Trophoblast cell (in vitro differentiated cells and primary cell): ENCODE measurements around the gene TMC2.
A peak's percentile ranks its signal among the peaks of the same experiment; 100 is the strongest.
"Not testable (repeated sequence)": the region's sequence is repeated elsewhere in the genome, so short reads cannot be mapped to it uniquely, and the experiment has no call there.

Source experiments
- DNase-seq, 2 donors: peaks; one replicate each; pipeline ENCODE4 v3.0.0-alpha.2; 2016
- H2AFZ ChIP-seq: 2 replicates; pipeline ENCODE4 v1.6.1; 2013; ENCODE audit warnings: low read length, moderate library complexity, mild to moderate bottlenecking; ENCODE audit not compliant: insufficient read depth, poor library complexity
- H2AK5ac ChIP-seq: 2 replicates; pipeline ENCODE4 v1.6.1; 2013; ENCODE audit warnings: mild to moderate bottlenecking, low read length
- H2BK120ac ChIP-seq: 2 replicates; pipeline ENCODE4 v1.6.1; 2013; ENCODE audit warnings: low read length, mild to moderate bottlenecking, moderate library complexity; ENCODE audit not compliant: insufficient read depth, poor library complexity
- H2BK12ac ChIP-seq: 2 replicates; pipeline ENCODE4 v1.6.1; 2013; ENCODE audit warnings: mild to moderate bottlenecking, low read length, moderate library complexity
- H2BK5ac ChIP-seq: 2 replicates; pipeline ENCODE4 v1.6.1; 2013; ENCODE audit warnings: low read length, low read depth, moderate library complexity, mild to moderate bottlenecking; ENCODE audit not compliant: poor library complexity
- H3K14ac ChIP-seq: 2 replicates; pipeline ENCODE4 v1.6.1; 2013; ENCODE audit warnings: mild to moderate bottlenecking, low read length
- H3K18ac ChIP-seq: 2 replicates; pipeline ENCODE4 v1.6.1; 2013; ENCODE audit warnings: mild to moderate bottlenecking, low read length
- H3K23ac ChIP-seq: 2 replicates; pipeline ENCODE4 v1.6.1; 2013; ENCODE audit warnings: low read length
- H3K27ac ChIP-seq: 2 replicates; pipeline ENCODE4 v1.5.1; 2013; ENCODE audit warnings: low read depth, mild to moderate bottlenecking, inconsistent platforms, low read length, moderate library complexity
- H3K27me3 ChIP-seq: 2 replicates; pipeline ENCODE4 v1.6.1; 2013; ENCODE audit warnings: inconsistent platforms, mild to moderate bottlenecking, low read length, moderate library complexity; ENCODE audit not compliant: insufficient read depth
- H3K36me3 ChIP-seq, 2 experiments: 1 replicate in 1 of 2; 2 replicates in 1 of 2; pipeline ENCODE4 v1.6.1; 2013; ENCODE audit warnings: low read length in 2 of 2, mild to moderate bottlenecking in 2 of 2, moderate library complexity in 1 of 2; ENCODE audit not compliant: insufficient read depth in 2 of 2, control insufficient read depth in 1 of 2
- H3K4ac ChIP-seq: 2 replicates; pipeline ENCODE4 v1.6.1; 2013; ENCODE audit warnings: low read depth, mild to moderate bottlenecking, low read length, moderate library complexity
- H3K4me1 ChIP-seq, 2 experiments: 1 replicate in 1 of 2; 2 replicates in 1 of 2; pipeline ENCODE4 v1.6.1; 2013; ENCODE audit warnings: low read length in 2 of 2, mild to moderate bottlenecking in 2 of 2, moderate library complexity in 1 of 2; ENCODE audit not compliant: insufficient read depth in 2 of 2, control insufficient read depth in 1 of 2
- H3K4me2 ChIP-seq: 2 replicates; pipeline ENCODE4 v1.6.1; 2013; ENCODE audit warnings: inconsistent platforms, mild to moderate bottlenecking, low read length, moderate library complexity
- H3K4me3 ChIP-seq: 2 replicates; pipeline ENCODE4 v1.5.1; 2013; ENCODE audit warnings: mild to moderate bottlenecking, low read depth, low read length, inconsistent platforms
- H3K79me1 ChIP-seq: one replicate; pipeline ENCODE4 v1.6.1; 2013; ENCODE audit warnings: low read length
- H3K79me2 ChIP-seq: 2 replicates; pipeline ENCODE4 v1.6.1; 2013; ENCODE audit warnings: low read length, mild to moderate bottlenecking; ENCODE audit not compliant: control insufficient read depth, insufficient read depth, poor library complexity
- H3K9ac ChIP-seq: 2 replicates; pipeline ENCODE4 v1.6.1; 2013; ENCODE audit warnings: mild to moderate bottlenecking, low read length
- H3K9me3 ChIP-seq: 2 replicates; pipeline ENCODE4 v1.6.1; 2013; ENCODE audit warnings: low read depth, mild to moderate bottlenecking, control low read depth, inconsistent platforms, low read length; ENCODE audit not compliant: insufficient read depth
- H4K12ac ChIP-seq: 2 replicates; pipeline ENCODE4 v1.6.1; 2013; ENCODE audit warnings: low read depth, mild to moderate bottlenecking, low read length, moderate library complexity
- H4K8ac ChIP-seq: 2 replicates; pipeline ENCODE4 v1.6.1; 2013; ENCODE audit warnings: low read depth, mild to moderate bottlenecking, low read length, moderate library complexity
- H4K91ac ChIP-seq: one replicate; pipeline ENCODE4 v1.6.1; 2013; ENCODE audit warnings: low read depth, mild to moderate bottlenecking, low read length, moderate library complexity
- WGBS: extraction: QIAGEN DNeasy Blood & Tissue Kit; methylation state at CpG from one replicate; pipeline ENCODE4 v1.1.7; 2013; ENCODE audit warnings: missing lambda C conversion rate; ENCODE audit not compliant: insufficient read length, insufficient coverage; ENCODE audit errors: extremely low coverage; 5-methylcytosine and 5-hydroxymethylcytosine counted together

Gene TMC2

DNA sequence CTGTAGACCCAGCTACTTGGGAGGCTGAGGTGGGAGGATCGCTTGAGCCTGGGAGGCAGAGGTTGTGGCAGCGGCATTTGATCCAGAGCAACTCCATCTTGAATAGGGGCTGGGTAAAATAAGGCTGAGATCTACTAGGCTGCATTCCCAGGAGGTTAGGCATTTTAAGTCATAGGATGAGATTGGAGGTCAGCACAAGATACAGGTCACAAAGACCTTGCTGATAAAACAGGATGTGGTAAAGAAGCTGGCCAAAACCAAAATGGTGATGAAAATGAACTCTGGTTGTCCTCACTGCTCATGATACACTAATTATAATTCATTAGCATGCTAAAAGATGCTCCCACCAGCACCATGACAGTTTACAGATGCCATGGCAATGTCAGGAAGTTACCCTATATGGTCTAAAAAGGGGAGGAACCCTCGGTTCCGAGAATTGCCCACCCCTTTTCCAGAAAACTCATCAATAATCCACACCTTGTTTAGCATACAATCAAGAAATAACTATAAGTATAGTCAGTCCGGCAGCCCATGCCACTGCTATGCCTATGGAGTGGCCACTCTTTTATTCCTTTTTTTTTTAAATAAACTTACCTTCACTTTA, 13.4 kb upstream of the TMC2 start:
- not testable (repeated sequence) for H4K8ac ChIP-seq, H3K36me3 ChIP-seq, H2AK5ac ChIP-seq, H3K9ac ChIP-seq, H2BK120ac ChIP-seq, H3K23ac ChIP-seq, DNase-seq, H3K4me3 ChIP-seq, H3K14ac ChIP-seq, H2AFZ ChIP-seq, H4K91ac ChIP-seq, H2BK5ac ChIP-seq, H3K79me2 ChIP-seq, H3K4ac ChIP-seq, H3K79me1 ChIP-seq, H3K18ac ChIP-seq, H3K4me1 ChIP-seq, H3K27ac ChIP-seq, H3K4me2 ChIP-seq, H4K12ac ChIP-seq, H2BK12ac ChIP-seq, H3K9me3 ChIP-seq
- peaks cover 13% of the 10 kb centered on the region for H3K27me3 ChIP-seq
- WGBS = no CpG with 5 or more reads among the region's 5 CpGs

DNA sequence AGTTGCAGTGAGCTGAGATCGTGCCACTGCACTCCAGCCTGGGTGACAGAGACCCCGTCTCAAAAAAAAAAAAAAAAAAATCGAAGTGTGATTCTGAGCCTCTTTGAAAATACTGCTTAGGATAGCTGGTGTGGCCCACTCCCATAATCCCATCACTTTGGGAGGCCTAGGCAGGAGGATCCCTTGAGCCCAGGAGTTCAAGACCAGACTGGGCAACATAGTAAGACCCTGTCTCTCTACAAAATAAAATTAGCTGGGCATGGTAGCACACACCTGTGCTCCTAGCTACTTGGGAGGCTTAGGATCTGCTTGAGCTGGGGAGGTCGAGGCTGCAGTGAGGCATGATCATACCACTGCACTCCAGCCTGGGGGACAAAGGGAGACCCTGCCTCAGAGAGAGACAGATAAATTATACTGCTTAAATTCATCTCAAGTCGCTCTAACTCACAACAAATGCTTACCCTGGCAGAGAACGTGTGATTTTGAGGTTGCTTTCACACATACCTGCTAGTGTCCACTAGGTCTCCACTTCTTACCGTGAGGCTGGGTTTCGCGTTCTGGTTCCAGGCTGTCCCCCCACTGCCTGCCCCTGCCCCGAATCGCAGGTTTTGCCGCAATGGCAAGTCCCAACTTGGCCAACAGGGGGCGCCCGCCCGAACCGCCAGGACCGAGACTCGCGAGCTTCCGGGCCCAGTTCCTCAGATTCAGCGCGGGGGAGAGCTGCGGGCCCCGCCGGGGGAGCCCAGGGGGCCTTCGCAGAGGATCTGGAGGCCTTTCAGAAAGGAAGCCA, 12.3 kb upstream of the TMC2 start:
- Histone ChIP-seq H3K27me3 (peaks cover 13% of the 10 kb centered on the region), H2BK5ac (no peak overlapping the region)
- DNase-seq = peak; percentile 68 to 81

GRCh38 chr20:2524709-2525506, 11.5 kb upstream of the TMC2 start:
- Histone ChIP-seq H3K79me1 (peaks cover 7% of the 10 kb centered on the region), H3K4me1 (peaks cover 0 to 4% of the 10 kb centered on the region in 2 experiments), H2BK12ac (no peak overlapping the region), H3K36me3 (no peaks in the 10 kb centered on the region), H3K9me3 (no peaks in the 10 kb centered on the region), H3K4ac (peak overlapping the region; percentile 70), H2BK5ac (no peak overlapping the region), H3K18ac (peak overlapping the region; percentile 81), H3K27ac (no peak overlapping the region), H3K4me3 (peak overlapping the region; percentile 73), H3K23ac (no peak overlapping the region), H3K9ac (peak overlapping the region; percentile 69), H4K91ac (peak overlapping the region; percentile 73), H3K14ac (peak overlapping the region; percentile 73), H2BK120ac (peak overlapping the region; percentile 85), H2AFZ (peak overlapping the region; percentile 93), H2AK5ac (no peak overlapping the region), H4K12ac (peak overlapping the region; percentile 91), H3K4me2 (peak overlapping the region; percentile 91), H4K8ac (peak overlapping the region; percentile 79), H3K79me2 (peaks cover 3% of the 10 kb centered on the region), H3K27me3 (peaks cover 13% of the 10 kb centered on the region)
- no CpG with 5 or more reads among the region's 64 CpGs for WGBS
- DNase-seq = peak in 1 of 2 donors; percentile 38

More for the DNA sequence above, 12.3 kb upstream of the TMC2 start:
- Histone ChIP-seq H4K12ac (peak overlapping the region; percentile 91), H3K79me1 (peaks cover 7% of the 10 kb centered on the region), H3K79me2 (peaks cover 3% of the 10 kb centered on the region), H3K4me1 (peaks cover 0 to 4% of the 10 kb centered on the region in 2 experiments), H2BK12ac (no peak overlapping the region), H3K36me3 (no peaks in the 10 kb centered on the region), H3K4ac (peak overlapping the region; percentile 70), H3K27ac (no peak overlapping the region), H3K23ac (no peak overlapping the region), H3K4me3 (peak overlapping the region; percentile 73), H2BK120ac (peak overlapping the region; percentile 85), H2AFZ (peak overlapping the region; percentile 93), H3K9me3 (no peaks in the 10 kb centered on the region), H2AK5ac (no peak overlapping the region), H3K9ac (peak overlapping the region; percentile 69), H4K91ac (peak overlapping the region; percentile 73), H4K8ac (peak overlapping the region; percentile 79), H3K18ac (peak overlapping the region; percentile 81), H3K14ac (peak overlapping the region; percentile 73), H3K4me2 (peak overlapping the region; percentile 91)
- no CpG with 5 or more reads among the region's 26 CpGs for WGBS

- H3K18ac ChIP-seq, H3K9ac ChIP-seq, H2BK120ac ChIP-seq, H3K79me2 ChIP-seq, H3K4ac ChIP-seq, H3K27ac ChIP-seq, H2BK5ac ChIP-seq, H2AFZ ChIP-seq, H3K79me1 ChIP-seq, H3K36me3 ChIP-seq, H3K9me3 ChIP-seq, DNase-seq, H4K12ac ChIP-seq, H4K91ac ChIP-seq, H3K4me1 ChIP-seq, H3K4me2 ChIP-seq, H2AK5ac ChIP-seq, H3K4me3 ChIP-seq, H4K8ac ChIP-seq, H2BK12ac ChIP-seq, H3K14ac ChIP-seq, H3K23ac ChIP-seq: not testable (repeated sequence)
- no CpG with 5 or more reads among the region's 5 CpGs for WGBS
- peaks cover 13% of the 10 kb centered on the region for H3K27me3 ChIP-seq
Measured at GRCh38 chr20:2526218-2526583, 10.2 kb upstream of the TMC2 start.
